ENCODE data around the gene GINS2. TPM values are rescaled to one million over a fixed set of nuclear protein-coding genes. Genes with fewer than 3 reads are reported as not detected.

GINS2 gene
- total and polyA plus RNA-seq, 2 of the 4 experiments (the other 2 are of a cell fraction) = 12.0 to 13.4 TPM

DNA sequence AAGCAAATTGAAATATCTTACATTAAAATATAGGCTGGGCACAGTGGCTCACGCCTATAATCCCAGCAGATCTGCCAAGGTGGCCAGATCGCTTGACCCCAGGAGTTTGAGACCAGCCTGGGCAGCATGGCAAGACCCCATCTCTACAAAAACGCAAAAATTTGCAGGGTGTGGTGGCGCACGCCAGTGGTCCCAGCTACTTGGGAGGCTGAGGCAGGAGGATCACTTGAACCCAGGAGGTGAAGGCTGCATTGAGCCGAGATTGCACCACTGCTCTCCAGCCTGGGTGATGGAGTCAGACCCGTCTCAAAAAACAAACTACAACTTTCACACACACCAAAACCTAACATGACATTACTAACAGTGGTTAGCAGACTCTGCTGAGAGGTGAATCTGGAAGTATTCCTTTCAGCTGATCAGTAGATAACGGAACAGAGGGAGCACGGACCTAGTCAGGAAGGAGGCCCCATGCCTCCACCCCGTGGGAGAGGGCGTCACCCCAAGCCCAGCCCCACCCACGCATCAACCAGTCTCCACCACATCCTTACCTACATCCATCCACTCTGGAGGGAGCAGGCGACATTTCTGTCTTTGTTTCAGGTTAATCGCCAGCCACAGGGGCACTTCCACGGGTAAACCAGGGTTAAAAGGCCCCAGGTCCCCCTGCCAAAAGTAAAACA lies 1.7 kb downstream of the GINS2 start:
- Histone ChIP-seq H3K56ac (ENCODE audit: extremely low read depth, insufficient read depth, low read length) (no peak overlapping the region), H2BK120ac (ENCODE audit: low read depth, low read length) (no peak overlapping the region), H2AFZ (replicated peaks; ENCODE audit: low read length, poor library complexity) (no peak overlapping the region), H3K4me1 (ENCODE audit: control insufficient read depth, insufficient read depth, low read length) (no peaks in the 10 kb centered on the region), H2BK5ac (ENCODE audit: low read depth, low read length, poor library complexity, severe bottlenecking) (no peak overlapping the region), H3K9me3 (ENCODE audit: control insufficient read depth, insufficient read depth, low read length) (no peaks in the 10 kb centered on the region), H2AK9ac (replicated peaks; ENCODE audit: low read depth, low read length, poor library complexity) (no peak overlapping the region), H4K20me1 (ENCODE audit: insufficient read depth, low read length) (peaks cover 11% of the 10 kb centered on the region; the same call in 1 of the 2 replicates), H3K14ac (replicated peaks; ENCODE audit: low read depth, low read length) (no peak overlapping the region), H3K79me1 (ENCODE audit: low read depth in 1 of 2, low read length in 2 of 2) (peaks cover 4 to 37% of the 10 kb centered on the region in 2 experiments; a peak in 3 of 4 replicates), H3K4me3 (ENCODE audit: insufficient read depth, low read depth, low read length) (no peak overlapping the region), H2AK5ac (ENCODE audit: low read depth, low read length) (no peak overlapping the region), H2BK20ac (ENCODE audit: low read depth, low read length) (no peak overlapping the region), H3K4me2 (ENCODE audit: low read depth, low read length) (no peak overlapping the region), H4K8ac (ENCODE audit: low read depth in 2 of 2, low read length in 2 of 2) (no peak overlapping the region), H3K4ac (ENCODE audit: low read depth, low read length) (no peak overlapping the region), H3K27ac (ENCODE audit: insufficient read depth, low read length) (no peak overlapping the region), H4K91ac (ENCODE audit: insufficient read depth, low read depth, low read length) (no peak overlapping the region), H3K27me3 (ENCODE audit: control insufficient read depth, insufficient read depth, low read length) (peaks cover 12% of the 10 kb centered on the region; the same call in 1 of the 2 replicates), H3K9ac (ENCODE audit: low read depth, low read length) (no peak overlapping the region), H2BK15ac (ENCODE audit: low read depth, low read length) (no peak overlapping the region), H3K18ac (ENCODE audit: low read depth, low read length) (no peak overlapping the region), H3K9me1 (ENCODE audit: insufficient read depth, low read length) (peaks cover 7% of the 10 kb centered on the region), H3K36me3 (ENCODE audit: control insufficient read depth, insufficient read depth, low read length) (no peaks in the 10 kb centered on the region), H3K23ac (ENCODE audit: low read depth, low read length) (no peak overlapping the region), H4K5ac (ENCODE audit: low read depth, low read length) (no peak overlapping the region)
- DNase-seq (no peak), ATAC-seq (ENCODE audit: low read depth) (no peak)
- WGBS, 2 experiments (ENCODE audit: extremely low coverage in 2 of 2, insufficient read length in 1 of 2) = 89% methylated on average over 5 of the region's 15 CpGs; no CpG with 5 or more reads in 1 of the 2 experiments
- BruUV-seq (replicated peaks) = no TSS peak
- CTCF ChIA-PET = no interaction called here
- TF ChIP-seq CEBPB (IDR thresholded peaks at IDR 0.05; ENCODE audit: low read depth, low read length) = no peak
- no peak for TF ChIP-seq POLR2A (IDR thresholded peaks at IDR 0.05; ENCODE audit: low read depth, low read length)
- TF ChIP-seq MXI1 (IDR thresholded peaks at IDR 0.05; ENCODE audit: borderline replicate concordance, low read depth, low read length) = no peak
- TF ChIP-seq, protein P1, sequence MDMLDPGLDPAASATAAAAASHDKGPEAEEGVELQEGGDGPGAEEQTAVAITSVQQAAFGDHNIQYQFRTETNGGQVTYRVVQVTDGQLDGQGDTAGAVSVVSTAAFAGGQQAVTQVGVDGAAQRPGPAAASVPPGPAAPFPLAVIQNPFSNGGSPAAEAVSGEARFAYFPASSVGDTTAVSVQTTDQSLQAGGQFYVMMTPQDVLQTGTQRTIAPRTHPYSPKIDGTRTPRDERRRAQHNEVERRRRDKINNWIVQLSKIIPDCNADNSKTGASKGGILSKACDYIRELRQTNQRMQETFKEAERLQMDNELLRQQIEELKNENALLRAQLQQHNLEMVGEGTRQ (IDR thresholded peaks at IDR 0.05; ENCODE audit: low read depth, low read length) = no peak
- TF ChIP-seq BHLHE40 (IDR thresholded peaks at IDR 0.05; ENCODE audit: low read depth, low read length) = no peak
- TF ChIP-seq, protein P2, sequence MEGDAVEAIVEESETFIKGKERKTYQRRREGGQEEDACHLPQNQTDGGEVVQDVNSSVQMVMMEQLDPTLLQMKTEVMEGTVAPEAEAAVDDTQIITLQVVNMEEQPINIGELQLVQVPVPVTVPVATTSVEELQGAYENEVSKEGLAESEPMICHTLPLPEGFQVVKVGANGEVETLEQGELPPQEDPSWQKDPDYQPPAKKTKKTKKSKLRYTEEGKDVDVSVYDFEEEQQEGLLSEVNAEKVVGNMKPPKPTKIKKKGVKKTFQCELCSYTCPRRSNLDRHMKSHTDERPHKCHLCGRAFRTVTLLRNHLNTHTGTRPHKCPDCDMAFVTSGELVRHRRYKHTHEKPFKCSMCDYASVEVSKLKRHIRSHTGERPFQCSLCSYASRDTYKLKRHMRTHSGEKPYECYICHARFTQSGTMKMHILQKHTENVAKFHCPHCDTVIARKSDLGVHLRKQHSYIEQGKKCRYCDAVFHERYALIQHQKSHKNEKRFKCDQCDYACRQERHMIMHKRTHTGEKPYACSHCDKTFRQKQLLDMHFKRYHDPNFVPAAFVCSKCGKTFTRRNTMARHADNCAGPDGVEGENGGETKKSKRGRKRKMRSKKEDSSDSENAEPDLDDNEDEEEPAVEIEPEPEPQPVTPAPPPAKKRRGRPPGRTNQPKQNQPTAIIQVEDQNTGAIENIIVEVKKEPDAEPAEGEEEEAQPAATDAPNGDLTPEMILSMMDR (conservative IDR thresholded peaks at IDR 0.05; ENCODE audit: low read depth, low read length) = no peak
- TF ChIP-seq, protein P3, sequence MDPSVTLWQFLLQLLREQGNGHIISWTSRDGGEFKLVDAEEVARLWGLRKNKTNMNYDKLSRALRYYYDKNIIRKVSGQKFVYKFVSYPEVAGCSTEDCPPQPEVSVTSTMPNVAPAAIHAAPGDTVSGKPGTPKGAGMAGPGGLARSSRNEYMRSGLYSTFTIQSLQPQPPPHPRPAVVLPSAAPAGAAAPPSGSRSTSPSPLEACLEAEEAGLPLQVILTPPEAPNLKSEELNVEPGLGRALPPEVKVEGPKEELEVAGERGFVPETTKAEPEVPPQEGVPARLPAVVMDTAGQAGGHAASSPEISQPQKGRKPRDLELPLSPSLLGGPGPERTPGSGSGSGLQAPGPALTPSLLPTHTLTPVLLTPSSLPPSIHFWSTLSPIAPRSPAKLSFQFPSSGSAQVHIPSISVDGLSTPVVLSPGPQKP (IDR thresholded peaks at IDR 0.05; ENCODE audit: borderline replicate concordance, low read depth, low read length) = no peak
- no peak for TF ChIP-seq RCOR1 (IDR thresholded peaks at IDR 0.05; ENCODE audit: insufficient replicate concordance, low read length)
- no peak for TF ChIP-seq RFX5 (IDR thresholded peaks at IDR 0.05; ENCODE audit: low read depth, low read length)
- no peak for TF ChIP-seq NFE2L2 (IDR thresholded peaks at IDR 0.05; ENCODE audit: low read depth, low read length)
- in situ Hi-C loops (cut with MboI; ENCODE audit: low sequenced_read_pairs) = no loop called here
- dilution Hi-C loops (cut with HindIII; ENCODE audit: low sequenced_read_pairs, unreplicated experiment) = no loop called here
- intact Hi-C loops (cut with micrococcal nuclease) = no loop called here
- POLR2A ChIA-PET (ENCODE audit: unreplicated experiment) = no interaction called here
